NCI-H2081 (cell line): ENCODE measurements around the gene YTHDF1.
"Not testable (repeated sequence)": the region's sequence is repeated elsewhere in the genome, so short reads cannot be mapped to it uniquely, and the experiment has no call there.

Experiments used
- DNase-seq, 2 experiments: peaks; one replicate each; lab custom pipeline; 2025; lab: John Stamatoyannopoulos, UW

Gene YTHDF1

DNA sequence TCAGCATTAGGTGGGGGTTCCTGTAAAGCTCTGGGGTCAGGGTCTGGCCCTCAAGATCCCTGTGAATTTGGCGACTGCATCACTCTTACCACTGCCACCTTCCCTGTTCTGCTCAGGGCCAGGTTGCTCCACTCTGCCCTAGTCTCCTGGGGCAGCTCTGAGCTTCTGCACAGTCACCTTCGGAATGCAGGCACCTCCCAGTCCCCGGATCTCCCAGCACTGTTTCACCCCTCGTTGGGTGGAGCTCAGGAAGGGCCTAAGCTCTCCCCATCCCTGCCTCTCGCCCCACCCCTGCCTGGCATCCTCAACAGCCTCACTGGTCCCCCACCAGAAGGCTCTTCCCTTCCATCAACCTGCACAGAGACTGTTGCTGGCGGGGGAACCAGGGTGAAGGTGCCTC is 46.2 kb downstream of the YTHDF1 start:
- no peak for DNase-seq

DNA sequence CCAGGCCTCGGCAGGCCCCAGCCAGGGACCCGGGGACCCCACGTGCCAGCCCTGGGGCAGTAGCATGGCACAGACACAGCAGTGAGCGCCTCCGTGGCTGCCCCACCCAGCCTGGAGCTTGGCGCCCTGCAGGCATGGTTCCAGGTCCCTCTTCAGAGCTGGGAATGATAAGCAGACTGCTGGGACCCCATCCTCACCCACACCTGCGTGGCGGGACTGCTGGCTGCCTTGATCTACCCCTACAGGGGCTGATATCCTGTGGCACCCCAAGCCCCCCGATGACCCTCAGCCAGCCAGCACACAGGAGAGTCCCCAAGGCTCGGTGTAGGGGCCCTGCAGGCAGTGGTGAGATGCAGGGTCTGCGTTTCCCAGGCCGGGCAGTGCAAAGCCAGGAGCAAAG is 47.1 kb downstream of the YTHDF1 start:
- no peak for DNase-seq

- no peak for DNase-seq
Measured at GRCh38 chr20:63167918-63168520, 47.9 kb downstream of the YTHDF1 start.

DNA sequence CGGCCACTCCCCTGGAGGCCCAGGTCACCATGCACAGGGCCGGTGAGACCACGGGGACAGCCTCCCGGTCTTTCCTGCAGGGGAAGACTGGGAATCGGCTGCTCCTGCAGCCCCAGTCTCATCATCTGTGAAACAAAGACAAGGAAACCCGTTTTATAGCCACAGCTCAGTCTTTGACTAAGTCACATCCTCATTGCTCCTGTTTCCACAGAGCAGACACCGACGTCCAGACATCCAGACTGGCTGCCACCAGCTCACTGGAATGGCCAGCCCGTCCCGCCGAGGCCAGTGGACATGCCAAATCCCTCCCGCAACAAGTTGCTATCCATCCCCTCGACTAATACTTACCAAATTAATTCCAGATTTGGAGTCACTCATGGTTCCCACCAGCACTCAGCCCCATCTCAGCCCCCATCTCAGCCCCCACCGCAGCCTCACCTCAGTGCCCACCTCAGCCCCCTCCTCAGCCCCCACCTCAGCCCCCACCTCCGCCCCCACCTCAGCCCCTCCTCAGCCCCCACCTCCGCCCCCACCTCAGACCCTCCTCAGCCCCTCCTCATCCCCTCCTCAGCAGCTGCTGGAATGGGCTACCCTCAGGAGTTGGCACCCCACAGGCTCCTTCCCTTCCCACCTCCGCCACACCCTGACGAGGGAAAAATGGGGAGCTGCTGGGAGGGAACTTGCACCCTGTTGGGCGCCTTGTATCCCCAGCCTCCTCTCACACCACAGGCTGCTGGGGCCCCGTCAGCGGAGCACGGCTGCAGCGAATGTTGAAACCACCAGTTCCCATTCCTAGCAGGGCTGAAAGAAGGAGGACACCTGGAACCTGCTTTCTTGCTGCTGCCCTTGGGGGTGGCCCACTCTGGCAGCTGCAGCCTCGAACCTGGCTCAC is 48.7 kb downstream of the YTHDF1 start:
- DNase-seq: no peak

DNA sequence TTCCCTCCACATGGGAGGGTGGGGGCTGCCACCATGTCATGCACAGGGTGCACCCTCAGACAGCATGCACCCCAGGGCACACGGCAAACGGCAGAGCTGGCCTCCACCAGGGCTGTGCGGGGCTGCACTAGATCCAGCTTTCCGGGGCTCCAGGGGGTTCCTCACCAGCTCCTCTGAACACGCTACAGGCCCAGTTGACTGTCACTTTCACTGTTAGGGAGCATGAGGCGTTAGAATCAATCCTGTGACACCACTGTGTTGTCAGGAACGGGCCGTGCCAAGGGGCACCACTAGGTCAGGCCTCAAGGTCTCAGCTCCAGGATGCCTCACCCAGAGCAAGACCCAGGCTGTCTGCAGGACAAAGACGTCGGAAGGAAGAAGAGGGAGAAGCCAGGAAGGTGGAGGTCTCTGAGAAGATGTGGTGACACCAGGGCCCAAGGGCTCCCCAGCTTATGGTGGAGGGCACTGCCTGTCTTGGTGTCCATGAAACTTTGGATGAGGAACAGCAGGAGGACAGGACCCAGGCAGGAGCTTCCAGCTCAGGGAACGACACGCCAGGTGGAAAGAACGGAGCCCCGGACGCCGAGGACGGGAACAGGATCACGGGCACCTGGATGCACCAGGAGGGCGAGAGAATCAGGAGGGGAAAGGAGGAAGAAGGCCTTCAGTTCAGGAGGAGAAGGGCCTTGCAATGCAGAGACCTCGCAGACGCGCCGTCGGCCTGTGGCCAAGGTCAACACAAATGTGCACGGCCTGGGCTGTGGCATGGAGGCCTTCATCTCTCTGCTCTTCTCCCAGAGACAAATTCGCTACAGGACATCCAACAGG is 49.5 kb downstream of the YTHDF1 start:
- no peak for DNase-seq

DNA sequence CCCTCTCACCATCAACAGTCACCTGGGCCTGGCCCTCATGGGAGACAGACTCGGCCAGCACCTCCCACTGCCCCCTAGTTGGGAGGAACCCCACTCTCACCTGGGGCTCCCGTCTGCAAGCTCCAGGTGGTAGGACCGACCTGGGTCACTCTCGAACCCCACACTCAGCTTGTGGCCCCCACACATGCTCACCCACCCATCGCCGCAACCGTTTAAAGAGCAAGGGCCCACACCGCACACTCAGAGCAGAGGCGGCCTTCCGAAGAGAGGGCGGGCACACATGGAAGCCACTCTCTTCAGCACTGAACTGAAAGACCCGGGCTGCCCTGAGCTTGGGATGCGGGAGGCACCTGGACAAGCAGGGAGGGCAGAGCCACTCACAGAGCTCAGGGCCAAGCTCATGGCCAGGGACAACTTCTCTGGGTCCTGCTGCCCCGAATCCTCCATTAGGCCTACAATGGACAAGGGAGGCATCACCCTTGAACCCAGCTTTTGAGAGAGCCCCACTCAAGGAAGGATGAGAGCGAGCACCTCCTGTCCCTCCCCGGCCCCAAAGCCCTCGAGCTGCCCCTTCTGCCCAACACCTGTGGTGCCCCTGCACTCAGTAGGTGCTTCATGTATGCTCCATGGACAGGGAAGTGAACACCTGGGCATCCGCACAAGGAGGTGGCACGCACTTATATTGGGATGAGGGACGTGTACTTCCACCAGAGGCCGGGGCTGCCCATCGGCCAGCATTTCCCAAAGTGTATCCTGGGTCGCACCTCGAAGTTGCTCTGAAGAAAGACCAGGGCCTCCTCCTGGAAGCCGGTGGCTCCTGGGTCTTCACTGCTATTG is 50.4 kb downstream of the YTHDF1 start:
- DNase-seq: no peak

DNA sequence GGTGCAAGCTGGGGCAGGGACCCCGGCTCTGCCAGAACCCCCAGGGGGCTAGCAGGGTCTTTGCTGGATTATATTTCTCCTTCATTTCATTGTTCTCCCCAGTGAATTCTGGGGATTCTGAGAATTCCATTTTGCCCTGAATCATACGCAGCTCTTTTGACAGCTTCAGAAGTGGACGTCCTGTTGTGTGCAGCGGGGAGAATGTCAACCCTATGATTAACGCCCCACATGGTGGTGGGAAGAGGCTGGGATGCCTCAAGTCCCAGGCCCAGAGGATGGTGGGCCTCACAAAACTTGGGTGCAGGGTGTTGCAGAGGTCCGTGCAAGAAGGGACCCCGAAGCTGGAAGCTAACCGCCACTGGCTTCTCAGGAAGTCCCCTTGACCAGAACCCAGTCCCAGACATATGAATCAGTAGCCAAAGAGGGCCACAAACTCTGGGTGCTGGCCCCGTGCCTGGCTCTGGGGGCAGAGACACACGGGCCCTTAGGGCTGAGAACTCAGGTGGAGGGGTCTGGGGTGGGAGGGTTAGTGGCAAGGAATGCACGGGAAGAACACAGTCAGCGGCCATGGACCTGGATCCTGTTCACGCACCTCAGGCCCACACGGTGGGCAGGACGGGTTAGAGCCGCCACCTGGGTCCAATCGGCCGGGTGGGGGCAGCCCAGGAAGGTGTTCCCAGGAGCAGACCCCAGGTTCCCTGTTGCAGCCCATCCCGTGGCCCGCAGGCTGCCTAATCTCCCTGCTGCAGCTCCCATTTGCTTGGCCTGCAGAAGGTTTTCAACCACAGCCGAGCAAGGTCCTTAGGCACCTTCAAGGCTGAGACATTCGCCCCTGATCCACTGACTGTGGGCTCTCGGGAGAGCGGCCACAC is 51.2 kb downstream of the YTHDF1 start:
- DNase-seq: no peak

- DNase-seq: no peak
Measured at GRCh38 chr20:63163596-63164483, 52.1 kb downstream of the YTHDF1 start.

- DNase-seq: no peak
Measured at GRCh38 chr20:63163171-63163570, 52.8 kb downstream of the YTHDF1 start.

DNA sequence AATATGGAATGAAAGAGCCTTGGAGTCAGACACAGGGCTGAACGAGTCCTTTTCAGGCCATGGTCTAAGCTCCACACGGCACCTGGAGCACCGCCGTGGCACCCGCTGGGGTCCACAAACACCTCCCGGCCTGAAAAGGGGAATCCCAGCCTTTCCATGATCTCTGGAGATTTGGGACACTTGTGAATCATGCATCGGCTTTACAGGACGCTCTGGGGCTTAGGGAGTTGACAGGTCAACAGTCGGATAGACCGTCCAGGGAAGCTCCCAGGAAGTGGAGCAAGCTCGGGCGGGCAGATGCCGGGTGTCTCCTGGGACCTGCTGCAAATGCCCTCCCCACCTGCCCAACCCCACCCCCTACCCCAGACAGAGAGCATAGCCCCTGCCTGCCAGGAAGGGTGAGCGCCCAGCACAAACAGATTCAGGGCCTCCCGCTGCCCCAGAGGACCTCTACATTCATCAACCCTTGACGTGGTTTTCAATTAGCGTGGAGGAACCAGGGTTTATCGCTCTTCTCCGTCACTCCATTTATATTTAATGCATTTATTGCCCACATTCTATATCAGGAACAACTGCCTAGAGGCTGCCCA is 53.6 kb downstream of the YTHDF1 start:
- DNase-seq: no peak

DNA sequence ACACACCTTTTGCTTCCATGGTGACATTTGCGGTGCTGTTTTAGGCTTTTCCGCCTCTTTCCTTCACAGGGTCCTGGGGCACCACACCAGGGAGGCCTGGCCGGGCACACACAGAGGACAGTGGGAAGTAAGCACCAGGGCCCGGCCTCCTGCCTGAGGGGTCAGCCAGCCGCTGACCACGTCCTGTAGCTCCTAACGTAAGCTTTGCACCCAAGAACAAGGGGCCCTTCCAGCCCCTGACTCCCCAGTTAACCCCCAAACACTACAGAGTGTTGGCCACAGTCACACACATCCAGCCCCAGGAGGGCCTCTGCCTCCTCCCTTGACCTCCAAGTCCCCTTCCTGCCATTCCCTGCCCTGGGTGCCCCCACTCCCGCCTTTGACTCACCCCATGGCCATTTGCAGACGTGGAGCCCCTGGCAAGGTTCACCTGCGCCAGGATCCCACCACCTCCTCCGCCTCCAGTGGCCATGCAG is 54.7 kb downstream of the YTHDF1 start:
- DNase-seq: no peak

GRCh38 chr20:63160641-63161175 is 55.2 kb downstream of the YTHDF1 start:
- no peak for DNase-seq

- no peak for DNase-seq
Measured at GRCh38 chr20:63159826-63160640, 55.9 kb downstream of the YTHDF1 start.

GRCh38 chr20:63159251-63159650 is 56.7 kb downstream of the YTHDF1 start:
- DNase-seq: not testable (repeated sequence)

GRCh38 chr20:63158845-63159244 is 57.1 kb downstream of the YTHDF1 start:
- no peak for DNase-seq

- DNase-seq: no peak
Measured at GRCh38 chr20:63158352-63158751, 57.6 kb downstream of the YTHDF1 start.

DNA sequence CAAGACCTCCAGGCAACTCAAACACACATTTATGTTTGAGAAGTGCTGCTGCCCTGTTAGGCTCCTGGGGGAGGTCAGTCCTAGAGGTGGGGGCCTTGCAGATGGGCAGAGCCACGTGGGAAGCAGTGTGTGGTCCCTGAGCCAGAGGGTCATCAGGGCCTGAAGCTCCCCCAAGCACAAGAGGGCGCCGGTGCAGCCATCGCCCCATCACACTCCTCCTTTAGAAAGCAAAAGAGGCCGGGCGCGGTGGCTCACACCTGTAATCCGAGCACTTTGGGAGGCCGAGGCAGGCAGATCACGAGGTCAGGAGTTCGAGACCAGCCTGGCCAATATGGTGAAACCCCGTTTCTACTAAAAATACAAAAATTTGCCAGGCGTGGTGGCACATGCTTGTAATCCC is 58.5 kb downstream of the YTHDF1 start:
- not testable (repeated sequence) for DNase-seq

DNA sequence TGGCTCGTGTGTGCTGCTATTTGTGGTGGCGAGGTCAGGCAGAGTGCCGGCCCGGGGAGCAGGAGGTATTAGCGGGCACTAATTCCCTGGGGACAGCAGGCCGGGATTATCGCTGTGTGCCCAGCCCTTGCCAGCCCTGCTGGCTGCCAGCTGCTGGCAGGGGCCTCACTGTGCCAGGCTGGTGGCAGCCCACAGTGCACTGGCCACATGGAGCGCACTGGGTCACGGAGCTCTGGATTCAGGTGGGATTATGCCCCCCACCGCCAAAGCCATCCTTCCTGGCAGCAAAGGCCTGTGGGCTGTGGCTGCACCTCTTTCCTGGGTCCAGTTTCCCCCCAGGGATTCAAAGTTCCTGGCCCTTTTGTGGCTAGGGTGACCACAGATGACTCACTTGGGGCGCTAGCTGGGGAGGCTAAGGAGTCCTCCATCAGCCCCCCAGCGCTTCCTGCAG is 59.7 kb downstream of the YTHDF1 start:
- DNase-seq: no peak
